HG03039 (cell line): Measurements from ENCODE around the gene PFKFB3.

Experiments used
- ATAC-seq: cut with Tn5 transposase; IDR thresholded peaks from one replicate; pipeline ENCODE4 v1.9.1; 2021; ENCODE audit warnings: mild to moderate bottlenecking, moderate library complexity; ENCODE audit not compliant: unreplicated experiment

Gene PFKFB3

DNA sequence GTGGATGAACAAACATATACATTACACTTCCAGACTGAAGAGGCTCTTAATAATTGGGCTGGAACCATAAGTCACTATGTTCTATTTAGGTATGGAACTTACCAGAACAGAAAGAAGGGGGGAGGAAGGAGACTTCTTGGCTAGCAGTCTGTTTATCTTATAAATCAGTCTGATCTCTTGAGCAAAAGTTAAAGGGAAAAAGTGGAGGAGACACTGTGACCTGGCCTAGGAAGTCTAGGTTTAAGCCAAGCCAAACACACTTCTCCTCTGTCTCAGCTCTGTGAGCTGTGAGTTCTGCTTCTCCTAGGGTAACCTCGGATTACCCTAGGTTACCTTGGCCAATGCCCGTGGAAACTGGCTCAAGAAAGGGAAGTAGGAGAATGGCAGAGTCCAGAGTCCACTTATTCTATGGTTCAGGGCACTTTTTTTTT lies 95.2 kb downstream of the PFKFB3 start:
- no peak for ATAC-seq

DNA sequence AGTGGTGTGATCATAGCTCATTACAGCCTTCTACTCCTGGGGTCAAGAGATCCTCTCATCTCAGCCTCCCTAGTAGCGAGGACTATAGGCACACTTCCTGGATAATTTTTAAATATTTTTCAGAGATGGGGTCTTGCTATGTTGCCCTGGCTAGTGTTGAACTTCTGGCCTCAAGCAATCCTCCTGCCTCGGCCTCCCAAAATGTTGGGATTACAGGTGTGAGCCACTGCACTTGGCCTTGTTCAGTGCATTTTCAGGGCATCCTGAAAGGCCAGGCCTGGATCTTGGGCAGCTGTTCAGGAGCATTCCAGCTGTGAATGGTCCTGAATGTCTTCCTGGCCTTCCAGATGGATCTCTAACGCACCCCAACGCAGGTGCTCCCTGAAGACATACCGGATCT lies 95.7 kb downstream of the PFKFB3 start:
- no peak for ATAC-seq

DNA sequence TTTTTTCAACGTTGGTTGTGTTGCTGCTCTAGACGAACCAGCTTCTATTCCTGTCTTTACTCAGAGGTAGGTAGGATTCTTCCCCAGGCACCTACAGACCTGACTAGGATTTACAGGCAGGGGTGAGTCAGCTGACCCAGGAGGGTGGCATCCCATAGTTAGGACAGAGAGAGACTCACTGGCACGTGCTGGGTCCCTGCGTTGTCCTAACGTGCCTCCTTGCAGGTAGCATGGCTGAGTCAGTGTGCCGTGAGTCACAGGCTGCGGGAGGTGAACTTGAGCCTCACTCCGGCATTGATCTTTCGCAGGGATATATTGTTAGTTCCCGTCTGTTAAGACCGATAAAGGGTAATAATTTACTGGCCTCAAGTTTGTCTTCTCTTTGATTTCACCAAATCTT lies 96.5 kb downstream of the PFKFB3 start:
- no peak for ATAC-seq

DNA sequence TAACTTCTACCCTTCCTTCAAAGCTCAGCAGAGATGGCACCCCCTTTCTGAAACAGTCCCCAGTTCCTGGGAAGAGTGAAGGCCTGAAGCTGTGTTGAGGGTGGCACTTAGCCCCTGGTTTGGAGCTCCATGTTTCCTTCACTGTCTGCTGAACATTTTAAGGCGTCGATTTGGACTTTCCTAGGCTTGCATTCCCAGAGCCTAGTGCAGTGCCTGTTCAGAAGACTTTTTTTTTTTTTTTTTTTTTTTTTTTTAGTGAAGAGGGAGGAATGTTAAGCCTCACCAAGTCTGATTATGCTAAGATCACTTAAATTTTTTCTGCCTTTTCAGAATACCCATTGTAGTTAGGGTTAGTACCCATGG lies 97.0 kb downstream of the PFKFB3 start:
- no peak for ATAC-seq

DNA sequence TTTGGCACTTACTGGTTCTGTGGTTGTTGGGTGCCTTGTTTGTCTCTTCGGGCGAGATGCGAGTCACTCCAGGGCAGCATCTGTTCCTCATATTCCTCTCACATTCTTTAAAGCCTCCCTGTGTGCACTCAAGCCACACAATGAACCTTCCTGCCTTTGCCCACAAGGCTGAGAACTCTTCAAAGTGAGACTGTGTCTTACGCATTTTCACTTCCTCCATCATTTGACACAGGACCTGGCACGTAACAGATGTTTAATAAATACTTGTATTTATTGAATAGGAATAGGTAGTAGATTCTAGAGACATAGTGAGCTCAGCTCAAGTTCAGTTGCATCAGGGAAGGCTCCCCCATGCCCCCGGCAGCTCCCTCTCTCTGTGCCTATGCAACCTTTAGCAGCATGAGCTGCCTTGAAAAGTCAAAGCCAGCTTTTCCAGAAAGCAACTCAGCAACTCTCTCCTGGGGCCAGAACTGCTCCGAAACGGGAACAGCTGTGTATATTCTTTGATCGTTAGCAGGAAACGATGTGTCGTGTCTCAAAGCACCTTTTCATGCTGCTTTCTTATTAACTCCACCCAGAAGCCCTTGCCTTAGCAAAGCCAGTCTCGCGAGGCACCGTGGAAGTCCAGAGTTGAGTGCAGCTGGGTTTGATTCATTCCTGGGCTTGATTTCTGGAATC lies 97.5 kb downstream of the PFKFB3 start:
- ATAC-seq: peak; percentile 64

DNA sequence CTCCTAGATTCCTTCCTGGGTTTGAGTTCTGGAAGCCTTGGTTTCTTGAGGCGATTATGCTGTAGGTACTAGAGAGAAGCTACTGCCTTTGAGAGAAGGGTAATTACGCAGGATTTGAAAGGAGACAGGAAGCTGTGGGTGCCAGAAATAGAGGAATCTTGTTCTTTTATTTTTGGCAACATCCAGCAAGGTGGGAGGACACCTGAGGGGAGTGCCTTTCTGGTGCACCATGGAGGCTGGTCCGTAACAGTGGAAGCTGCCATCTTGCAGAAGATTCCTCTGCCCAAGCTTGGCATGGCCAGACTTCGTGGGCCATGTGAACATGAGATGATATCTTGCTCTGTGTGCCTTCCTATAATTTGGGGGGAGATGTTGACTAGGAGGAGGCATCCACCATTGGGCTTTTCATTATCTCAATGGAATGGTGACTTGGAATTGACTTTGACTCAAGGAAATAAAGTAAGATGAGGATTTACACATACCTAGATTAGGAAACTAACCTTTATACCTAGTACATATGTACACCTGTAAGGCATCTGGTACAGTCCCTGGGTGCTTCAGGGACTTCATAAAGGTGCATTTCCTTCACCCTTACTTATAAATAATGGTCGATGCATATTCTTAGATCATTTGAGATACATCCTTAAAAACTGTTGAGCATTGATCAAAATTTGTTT lies 98.2 kb downstream of the PFKFB3 start:
- ATAC-seq: no peak

DNA sequence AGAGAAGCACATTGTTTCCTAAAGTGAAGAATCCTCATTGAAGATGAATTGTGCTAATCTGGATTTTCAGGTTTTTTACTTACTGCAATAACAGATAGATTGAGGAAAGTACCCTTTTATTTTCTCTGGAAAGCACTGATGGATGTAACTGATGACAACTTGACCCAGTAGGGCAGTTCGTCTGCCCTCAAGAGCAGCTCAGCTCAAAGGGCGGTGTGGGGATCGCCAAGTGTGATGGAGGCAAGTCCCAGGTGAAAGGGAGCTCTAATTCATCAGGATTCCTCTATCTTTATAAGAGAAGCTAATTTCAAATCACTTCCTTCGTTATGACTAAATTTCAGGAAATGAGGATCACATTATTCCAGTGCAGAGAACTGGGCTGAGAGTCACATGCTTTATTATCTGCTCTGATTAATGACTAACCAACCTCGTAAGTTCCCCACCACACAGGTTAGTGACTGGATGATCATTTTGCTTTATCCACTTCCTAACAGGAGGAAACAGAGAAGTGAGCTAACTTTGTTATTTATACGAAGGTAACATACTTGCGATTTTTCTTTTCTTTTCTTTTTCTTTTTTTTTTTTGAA lies 98.8 kb downstream of the PFKFB3 start:
- ATAC-seq: no peak
